Measurements from ENCODE around the gene IGF1R.

DNA sequence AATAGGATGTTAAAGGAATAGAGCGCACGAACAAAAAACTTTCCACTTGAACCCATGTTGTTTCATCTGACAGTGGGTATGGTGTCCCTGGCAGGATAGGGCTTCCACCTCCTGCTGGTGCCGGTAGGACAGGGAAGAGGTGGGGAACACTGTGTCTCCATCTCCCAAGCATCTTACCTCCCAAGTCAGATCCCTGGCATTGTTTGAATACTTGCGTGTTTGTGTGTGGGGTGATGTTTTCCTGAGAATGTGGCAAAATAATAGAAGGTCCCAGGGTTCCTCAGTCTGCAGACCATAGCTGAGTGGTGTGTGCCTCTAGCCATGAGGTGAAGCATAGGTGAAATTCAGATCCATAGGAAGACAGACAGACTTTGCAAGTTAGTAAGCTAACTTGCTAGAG, 119.4 kb downstream of the IGF1R start:
- TF ChIP-seq SPI1 (IDR thresholded peaks at IDR 0.05; ENCODE audit: borderline replicate concordance, low read depth) (no peak), POLR2AphosphoS5 (IDR thresholded peaks at IDR 0.05; ENCODE audit: low read depth) (no peak)
- TF ChIP-seq, protein P1, sequence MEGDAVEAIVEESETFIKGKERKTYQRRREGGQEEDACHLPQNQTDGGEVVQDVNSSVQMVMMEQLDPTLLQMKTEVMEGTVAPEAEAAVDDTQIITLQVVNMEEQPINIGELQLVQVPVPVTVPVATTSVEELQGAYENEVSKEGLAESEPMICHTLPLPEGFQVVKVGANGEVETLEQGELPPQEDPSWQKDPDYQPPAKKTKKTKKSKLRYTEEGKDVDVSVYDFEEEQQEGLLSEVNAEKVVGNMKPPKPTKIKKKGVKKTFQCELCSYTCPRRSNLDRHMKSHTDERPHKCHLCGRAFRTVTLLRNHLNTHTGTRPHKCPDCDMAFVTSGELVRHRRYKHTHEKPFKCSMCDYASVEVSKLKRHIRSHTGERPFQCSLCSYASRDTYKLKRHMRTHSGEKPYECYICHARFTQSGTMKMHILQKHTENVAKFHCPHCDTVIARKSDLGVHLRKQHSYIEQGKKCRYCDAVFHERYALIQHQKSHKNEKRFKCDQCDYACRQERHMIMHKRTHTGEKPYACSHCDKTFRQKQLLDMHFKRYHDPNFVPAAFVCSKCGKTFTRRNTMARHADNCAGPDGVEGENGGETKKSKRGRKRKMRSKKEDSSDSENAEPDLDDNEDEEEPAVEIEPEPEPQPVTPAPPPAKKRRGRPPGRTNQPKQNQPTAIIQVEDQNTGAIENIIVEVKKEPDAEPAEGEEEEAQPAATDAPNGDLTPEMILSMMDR (IDR thresholded peaks at IDR 0.05; ENCODE audit: insufficient read depth, low read length): no peak
- TF ChIP-seq, protein P2, sequence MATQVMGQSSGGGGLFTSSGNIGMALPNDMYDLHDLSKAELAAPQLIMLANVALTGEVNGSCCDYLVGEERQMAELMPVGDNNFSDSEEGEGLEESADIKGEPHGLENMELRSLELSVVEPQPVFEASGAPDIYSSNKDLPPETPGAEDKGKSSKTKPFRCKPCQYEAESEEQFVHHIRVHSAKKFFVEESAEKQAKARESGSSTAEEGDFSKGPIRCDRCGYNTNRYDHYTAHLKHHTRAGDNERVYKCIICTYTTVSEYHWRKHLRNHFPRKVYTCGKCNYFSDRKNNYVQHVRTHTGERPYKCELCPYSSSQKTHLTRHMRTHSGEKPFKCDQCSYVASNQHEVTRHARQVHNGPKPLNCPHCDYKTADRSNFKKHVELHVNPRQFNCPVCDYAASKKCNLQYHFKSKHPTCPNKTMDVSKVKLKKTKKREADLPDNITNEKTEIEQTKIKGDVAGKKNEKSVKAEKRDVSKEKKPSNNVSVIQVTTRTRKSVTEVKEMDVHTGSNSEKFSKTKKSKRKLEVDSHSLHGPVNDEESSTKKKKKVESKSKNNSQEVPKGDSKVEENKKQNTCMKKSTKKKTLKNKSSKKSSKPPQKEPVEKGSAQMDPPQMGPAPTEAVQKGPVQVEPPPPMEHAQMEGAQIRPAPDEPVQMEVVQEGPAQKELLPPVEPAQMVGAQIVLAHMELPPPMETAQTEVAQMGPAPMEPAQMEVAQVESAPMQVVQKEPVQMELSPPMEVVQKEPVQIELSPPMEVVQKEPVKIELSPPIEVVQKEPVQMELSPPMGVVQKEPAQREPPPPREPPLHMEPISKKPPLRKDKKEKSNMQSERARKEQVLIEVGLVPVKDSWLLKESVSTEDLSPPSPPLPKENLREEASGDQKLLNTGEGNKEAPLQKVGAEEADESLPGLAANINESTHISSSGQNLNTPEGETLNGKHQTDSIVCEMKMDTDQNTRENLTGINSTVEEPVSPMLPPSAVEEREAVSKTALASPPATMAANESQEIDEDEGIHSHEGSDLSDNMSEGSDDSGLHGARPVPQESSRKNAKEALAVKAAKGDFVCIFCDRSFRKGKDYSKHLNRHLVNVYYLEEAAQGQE (IDR thresholded peaks at IDR 0.05; ENCODE audit: insufficient replicate concordance, low read depth): no peak
